GM18861 (cell line): ENCODE results near the gene SCYGR7.
A peak's percentile ranks its signal among the peaks of the same experiment; 100 is the strongest.
"Not testable (repeated sequence)": the region's sequence is repeated elsewhere in the genome, so short reads cannot be mapped to it uniquely, and the experiment has no call there.

Source experiments
- ATAC-seq: cut with Tn5 transposase; IDR thresholded peaks from one replicate; pipeline ENCODE4 v1.9.1; 2021; ENCODE audit not compliant: unreplicated experiment

The SCYGR7 gene

DNA sequence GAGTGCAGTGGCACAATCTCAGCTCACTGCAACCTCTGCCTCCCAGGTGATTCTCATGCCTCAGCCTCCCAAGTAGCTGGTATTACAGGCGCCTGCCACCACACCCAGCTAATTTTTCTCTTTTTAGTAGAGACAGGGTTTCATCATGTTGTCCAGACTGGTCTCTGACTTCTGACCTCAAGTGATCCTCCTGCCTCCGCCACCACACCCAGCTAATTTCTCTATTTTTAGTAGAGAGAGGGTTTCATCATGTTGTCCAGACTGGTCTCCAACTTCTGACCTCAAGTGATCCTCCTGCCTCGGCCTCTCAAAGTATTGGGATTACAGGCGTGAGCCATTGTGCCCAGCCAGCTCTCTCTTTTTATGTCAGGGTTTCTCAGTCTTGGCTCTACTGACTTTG, 28.1 kb downstream of the SCYGR7 start:
- not testable (repeated sequence) for ATAC-seq

DNA sequence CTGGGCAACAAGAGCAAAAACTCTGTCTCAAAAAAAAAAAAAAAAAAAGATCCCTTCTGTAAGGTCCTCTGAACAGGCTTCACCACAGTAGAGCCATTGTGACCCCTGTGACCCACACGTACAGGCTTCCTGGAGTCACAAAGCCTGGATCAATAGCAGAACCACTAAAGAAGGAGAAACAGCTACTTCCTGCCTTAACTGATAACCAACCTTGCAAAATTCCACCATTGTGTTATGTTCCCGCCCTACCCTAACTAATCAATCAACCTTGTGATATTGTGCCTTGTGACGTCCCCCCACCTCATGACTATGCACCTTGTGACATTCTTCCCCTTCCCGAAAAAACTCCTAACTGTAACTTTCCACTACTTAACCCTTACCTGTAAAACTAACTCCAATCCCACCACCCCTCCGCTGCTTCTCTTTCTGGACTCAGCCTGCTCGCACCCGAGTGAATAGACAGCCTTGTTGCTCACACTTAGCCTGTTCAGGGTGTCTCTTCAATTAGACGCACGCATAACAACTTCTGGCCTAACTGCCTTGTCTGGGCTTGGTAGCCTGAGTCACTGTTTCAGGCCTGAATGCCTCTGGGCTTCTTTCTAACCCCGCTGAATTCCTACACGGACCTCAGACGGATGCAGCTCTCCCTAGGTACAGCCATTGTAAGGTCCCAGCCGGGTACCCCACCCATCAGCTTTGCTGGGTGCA, 31.4 kb downstream of the SCYGR7 start:
- ATAC-seq, result no peak

DNA sequence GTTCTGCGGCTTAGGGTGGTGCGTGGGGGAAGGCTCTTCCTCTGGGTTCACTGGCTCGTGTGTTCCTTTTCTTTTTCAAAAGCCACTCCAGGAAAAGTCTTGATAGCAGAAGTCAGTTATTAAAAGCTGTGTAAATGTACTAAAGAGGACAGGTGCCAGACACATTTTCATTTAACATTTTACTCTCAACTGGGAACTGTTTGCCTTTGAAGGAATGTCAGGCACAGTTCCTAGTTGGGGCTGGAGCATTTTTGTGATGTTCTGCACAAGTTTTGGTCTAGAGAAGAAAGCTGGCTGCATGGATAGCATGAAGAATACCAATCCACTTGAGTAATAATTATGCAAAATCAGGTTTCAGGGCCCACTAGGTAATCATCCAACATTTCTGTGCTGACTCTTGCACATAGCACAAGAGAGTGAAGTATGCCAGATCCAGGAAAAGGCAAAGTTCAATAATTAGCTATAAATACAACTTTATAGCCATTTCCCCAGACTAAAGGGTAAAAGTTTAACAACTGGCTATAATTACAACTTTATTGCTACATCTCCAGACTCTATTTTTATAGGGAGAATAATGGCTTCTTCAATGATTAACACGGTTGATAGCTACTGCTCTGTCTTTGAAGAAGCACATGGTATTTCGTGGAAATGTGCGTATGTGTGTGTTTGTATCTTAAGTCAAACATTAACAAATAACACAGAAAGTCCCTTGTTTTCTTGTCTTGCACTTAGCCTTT, 33.8 kb downstream of the SCYGR7 start:
- ATAC-seq, result no peak

DNA sequence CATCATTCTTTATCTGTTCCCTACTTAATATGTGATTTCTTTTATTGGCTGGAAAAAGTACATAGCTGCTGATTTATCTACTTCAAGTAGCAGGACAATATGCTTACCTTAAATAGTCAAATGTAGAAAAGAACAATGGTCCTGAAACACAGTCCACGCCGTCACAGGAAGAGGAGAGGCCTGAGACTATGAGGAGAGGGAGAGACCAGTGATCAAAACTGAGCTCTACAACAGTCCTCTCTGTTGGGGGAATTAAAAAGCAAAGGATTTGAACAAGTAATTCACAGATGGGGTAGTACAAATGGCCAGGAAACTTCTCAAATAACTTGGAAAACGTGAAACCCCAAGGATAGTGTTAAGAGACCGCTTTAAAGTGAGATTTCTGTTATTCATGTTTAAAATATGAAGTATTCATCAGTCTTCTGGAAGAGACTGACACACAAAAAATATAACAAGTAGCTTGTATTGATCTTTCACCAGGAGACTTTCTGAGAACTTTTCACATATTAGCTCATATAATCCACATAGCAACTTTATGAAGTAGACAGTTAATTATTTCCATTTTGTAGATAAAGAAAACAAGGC, 37.7 kb downstream of the SCYGR7 start:
- ATAC-seq, result no peak

DNA sequence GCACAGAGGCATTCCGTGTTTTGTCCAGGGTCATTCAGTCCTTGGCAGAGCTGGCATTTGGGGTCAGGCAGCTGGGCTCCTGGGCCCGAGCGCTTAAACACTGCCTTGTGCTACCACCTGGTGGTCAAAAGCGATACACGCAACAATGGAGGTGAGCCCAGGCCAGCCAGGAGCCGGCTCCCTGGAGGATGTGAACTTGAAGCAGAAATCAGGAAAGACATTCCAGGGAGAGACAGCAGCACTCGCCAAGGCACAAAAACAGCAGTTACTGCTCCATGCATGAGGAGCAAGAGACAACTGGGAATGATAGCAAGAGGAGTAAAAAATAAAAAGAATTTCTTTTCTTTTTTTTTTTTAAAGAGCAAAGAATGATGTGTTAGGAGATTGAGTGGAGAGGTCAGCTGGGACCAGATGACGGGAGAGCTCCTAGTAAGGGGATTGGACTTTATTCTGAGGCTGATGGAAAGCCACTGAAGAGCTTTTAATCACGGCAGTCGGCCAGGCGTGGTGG, 38.3 kb downstream of the SCYGR7 start:
- peak; percentile 97 for ATAC-seq

DNA sequence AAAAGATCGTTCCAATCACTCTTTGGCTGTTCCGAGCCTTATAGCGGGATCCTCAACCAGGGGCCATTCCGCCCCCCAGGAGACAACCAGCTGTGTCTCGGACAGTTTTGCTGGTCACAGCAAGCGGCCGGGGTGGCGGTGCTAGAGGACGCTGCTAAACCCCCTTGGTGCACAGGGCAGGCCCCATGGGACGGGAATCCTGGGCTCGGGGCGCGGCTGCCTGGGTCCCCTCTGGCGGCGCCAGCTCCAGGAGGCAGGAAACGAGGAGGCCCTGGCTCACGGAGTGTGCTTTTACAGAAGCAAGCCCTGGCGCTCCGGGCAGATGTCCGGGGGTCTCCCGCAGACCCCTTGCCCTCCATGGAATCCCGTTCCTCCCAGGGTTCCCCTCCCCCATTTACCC, 39.7 kb downstream of the SCYGR7 start:
- no peak for ATAC-seq

DNA sequence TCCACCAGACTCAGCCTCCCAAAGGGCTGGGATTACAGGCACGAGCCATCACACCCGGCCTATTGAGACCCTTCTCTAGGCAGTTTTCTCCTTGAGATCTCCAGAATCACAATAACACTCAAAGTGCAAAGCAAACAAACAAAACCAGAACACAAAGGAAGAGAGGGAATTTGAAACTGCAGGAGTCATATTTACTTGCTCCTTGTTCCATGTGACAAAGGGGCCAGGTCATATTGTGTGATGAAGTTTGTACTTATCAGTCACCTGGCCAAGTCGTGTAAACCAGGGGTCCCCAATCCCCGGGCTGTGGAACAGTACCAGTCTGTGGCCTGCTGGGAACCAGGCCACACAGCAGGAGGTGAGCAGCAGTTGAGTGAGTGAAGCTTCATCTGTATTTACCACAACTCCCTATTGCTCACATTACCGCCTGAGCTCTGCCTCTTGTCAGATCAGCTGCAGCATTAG, 44.1 kb downstream of the SCYGR7 start:
- no peak for ATAC-seq

DNA sequence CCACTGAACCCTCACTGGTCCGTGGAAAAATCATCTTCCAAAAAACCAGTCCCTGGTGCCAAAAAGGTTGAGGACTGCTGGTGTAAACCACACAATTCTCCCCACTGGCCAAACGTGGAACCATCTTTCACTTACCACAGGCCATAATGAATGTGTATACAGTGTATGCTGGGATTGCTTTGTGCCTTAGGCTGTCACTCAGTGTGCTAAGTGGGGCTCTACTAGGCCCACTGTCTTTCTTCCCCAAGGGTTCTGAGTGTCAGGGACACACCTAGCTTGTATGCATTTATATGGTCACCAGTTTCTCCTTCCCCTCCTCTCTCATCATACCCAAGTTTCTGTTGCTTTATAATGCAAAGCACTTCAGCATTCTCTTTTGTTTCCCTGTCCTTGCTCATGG, 44.8 kb downstream of the SCYGR7 start:
- no peak for ATAC-seq

DNA sequence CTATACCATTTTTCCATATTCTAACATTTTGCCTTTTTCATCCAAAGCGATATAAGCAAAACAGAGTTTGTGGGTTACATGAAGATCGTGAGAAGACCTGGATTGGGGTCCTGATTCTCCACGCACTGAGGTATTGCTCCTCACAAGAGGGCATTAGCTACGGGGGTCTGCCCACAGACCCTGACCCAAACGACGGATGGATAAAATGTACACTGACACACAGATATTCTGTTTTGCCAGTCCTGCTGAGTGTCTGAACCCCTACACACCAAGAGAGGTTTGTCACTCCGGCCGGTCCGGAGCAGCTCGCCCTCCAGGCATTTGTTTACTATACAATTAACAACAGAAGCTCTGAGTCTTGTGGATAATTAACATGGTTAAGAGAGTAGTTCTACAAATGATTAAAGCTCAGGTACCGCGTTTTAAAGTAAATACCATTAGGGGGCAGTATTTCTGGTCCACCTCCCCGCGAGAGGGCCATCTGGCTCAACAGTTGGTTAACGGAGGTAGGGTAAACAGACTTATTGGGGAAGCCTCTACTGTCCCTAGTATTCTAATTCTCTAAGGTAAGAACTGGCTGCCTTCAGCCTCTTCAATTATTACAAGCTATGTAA, 46.0 kb downstream of the SCYGR7 start:
- ATAC-seq, result no peak

DNA sequence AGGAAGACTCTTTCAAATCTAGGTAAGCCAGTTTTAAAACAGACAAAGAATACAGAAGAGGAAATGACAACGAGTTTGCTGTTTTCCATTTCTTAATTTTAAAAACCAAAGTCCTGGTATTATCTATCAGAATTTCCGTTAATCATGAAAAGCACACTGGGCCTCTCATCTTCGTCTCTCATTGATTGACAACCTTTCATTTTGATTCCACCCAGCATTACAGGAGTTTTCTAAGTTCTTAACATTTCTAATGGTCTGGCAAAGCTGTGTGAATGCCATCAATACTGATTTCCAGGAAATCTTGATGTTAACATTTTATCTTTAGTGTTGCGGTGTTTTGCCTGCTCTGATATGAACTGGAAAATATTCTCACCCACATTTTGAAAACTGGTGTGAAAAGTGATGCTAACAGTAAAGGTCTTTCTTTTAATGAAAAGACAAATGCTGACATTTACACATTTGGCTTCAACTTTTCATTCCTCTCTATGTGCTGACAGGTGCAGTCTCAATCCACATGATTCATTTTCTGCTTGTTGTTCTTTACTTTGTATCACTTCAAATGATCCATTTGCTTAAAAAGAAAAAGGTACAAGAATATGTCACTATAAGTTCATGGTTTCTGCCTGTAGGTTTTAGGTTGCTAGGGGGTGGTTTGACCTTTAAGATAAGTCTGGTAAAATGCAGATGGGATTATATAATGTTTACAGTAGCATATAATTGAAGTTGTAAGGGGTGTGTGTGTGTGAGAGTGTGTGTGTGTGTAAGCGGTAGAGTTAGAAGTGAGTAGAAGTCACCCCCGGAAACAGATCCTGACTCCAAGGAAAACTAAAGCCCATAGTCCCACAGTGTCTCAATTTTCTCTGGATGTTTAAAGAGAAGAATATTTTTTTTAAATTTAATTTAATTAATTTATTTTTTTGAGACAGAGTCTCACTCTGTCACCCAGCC, 47.0 kb downstream of the SCYGR7 start:
- ATAC-seq, result no peak
